Measurements from ENCODE around the gene RASL11B.
A peak's percentile ranks its signal among the peaks of the same experiment; 100 is the strongest.
"Not testable (repeated sequence)": the region's sequence is repeated elsewhere in the genome, so short reads cannot be mapped to it uniquely, and the experiment has no call there.

The RASL11B gene

GRCh38 chr4:52861879-52862616 is at the start of gene RASL11B:
RASL11B (plus strand) TSS chr4:52862317; CDS start chr4:52862508, 191 bp downstream.
- DNase-seq: peak; percentile 80

- DNase-seq: no peak
Measured at GRCh38 chr4:52813546-52813945, 48.6 kb upstream of the RASL11B start.

GRCh38 chr4:52822583-52822971 is 39.5 kb upstream of the RASL11B start:
- DNase-seq: no peak

- no peak for DNase-seq
Measured at GRCh38 chr4:52822972-52823701, 39.0 kb upstream of the RASL11B start.

GRCh38 chr4:52823702-52824092 is 38.4 kb upstream of the RASL11B start:
- no peak for DNase-seq

GRCh38 chr4:52824270-52824602 is 37.9 kb upstream of the RASL11B start:
- DNase-seq: no peak

GRCh38 chr4:52824603-52825459 is 37.3 kb upstream of the RASL11B start:
- no peak for DNase-seq

GRCh38 chr4:52825460-52826090 is 36.5 kb upstream of the RASL11B start:
- DNase-seq: no peak

GRCh38 chr4:52833941-52834525 is 28.1 kb upstream of the RASL11B start:
- DNase-seq: no peak

- DNase-seq: not testable (repeated sequence)
Measured at GRCh38 chr4:52834641-52835456, 27.3 kb upstream of the RASL11B start.

GRCh38 chr4:52836120-52836519 is 26.0 kb upstream of the RASL11B start:
- no peak for DNase-seq

GRCh38 chr4:52836678-52837077 is 25.4 kb upstream of the RASL11B start:
- no peak for DNase-seq

GRCh38 chr4:52837716-52838558 is 24.2 kb upstream of the RASL11B start:
- no peak for DNase-seq

- no peak for DNase-seq
Measured at GRCh38 chr4:52838729-52839586, 23.2 kb upstream of the RASL11B start.

GRCh38 chr4:52840531-52841370 is 21.4 kb upstream of the RASL11B start:
- DNase-seq: no peak

GRCh38 chr4:52841682-52842456 is 20.2 kb upstream of the RASL11B start:
- DNase-seq: no peak

- no peak for DNase-seq
Measured at GRCh38 chr4:52842792-52843191, 19.3 kb upstream of the RASL11B start.

GRCh38 chr4:52843351-52843750 is 18.8 kb upstream of the RASL11B start:
- DNase-seq: no peak

Measured in CD4-positive, alpha-beta T cell treated with Interleukin-15 for 1 hour (primary cell).